ENCODE results near the gene TMEM145. TPM values are rescaled to one million over a fixed set of nuclear protein-coding genes. Genes with fewer than 3 reads are reported as not detected.

TMEM145 gene
- total RNA-seq, 1 experiment from 2014 or later = 3.0 TPM

DNA sequence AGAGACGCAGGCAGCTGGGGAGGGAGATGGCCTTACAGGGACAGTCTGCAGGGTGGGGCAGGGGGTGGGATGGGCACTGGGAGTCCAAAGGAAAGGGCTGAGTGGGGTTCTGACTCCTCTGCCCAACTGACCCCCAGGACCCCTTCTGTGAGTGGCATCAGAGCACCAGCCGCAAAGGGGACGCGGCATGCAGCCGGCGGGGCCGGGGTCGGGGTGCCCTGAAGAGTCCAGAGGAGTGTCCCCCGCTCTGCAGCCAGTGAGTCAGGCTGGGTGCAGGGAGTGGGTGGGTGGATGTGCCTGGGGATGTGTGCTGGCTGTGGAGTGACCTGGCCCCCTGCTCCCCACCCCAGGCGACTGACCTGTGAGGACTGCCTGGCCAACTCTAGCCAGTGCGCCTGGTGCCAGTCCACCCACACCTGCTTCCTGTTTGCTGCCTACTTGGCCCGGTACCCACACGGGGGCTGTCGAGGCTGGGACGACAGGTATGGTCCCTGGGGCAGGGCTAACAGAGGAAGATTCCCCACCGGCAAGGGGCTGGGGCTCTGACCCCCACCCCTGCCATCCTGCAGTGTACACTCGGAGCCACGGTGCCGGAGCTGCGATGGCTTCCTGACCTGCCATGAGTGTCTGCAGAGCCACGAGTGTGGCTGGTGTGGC is 38.1 kb downstream of the TMEM145 start:
- ATAC-seq (no peak), DNase-seq (ENCODE audit: low read depth, low spot score) (no peak)
- Histone ChIP-seq H3K36me3 (ENCODE audit: control insufficient read depth, insufficient read depth, low read length) (no peaks in the 10 kb centered on the region), H3K4me3 (ENCODE audit: low read depth in 2 of 2, low read length in 2 of 2) (no peak overlapping the region), H3K27ac (ENCODE audit: low read length) (no peak overlapping the region), H3K4me1 (ENCODE audit: control insufficient read depth, insufficient read depth, low read length) (no peaks in the 10 kb centered on the region), H3K9me3 (ENCODE audit: control insufficient read depth, insufficient read depth, low read depth, low read length) (no peaks in the 10 kb centered on the region), H3K27me3 (ENCODE audit: control insufficient read depth, insufficient read depth, low read length) (no peaks in the 10 kb centered on the region)
- CTCF ChIA-PET = no interaction called here
- TF ChIP-seq CTCF (IDR thresholded peaks at IDR 0.05) = no peak
- no peak for TF ChIP-seq SIN3A (IDR thresholded peaks at IDR 0.05; ENCODE audit: borderline replicate concordance, insufficient read depth, low read depth, low read length)
- no peak for TF ChIP-seq TCF7L2 (IDR thresholded peaks at IDR 0.05; ENCODE audit: low read depth, low read length)
- TF ChIP-seq, protein P1, sequence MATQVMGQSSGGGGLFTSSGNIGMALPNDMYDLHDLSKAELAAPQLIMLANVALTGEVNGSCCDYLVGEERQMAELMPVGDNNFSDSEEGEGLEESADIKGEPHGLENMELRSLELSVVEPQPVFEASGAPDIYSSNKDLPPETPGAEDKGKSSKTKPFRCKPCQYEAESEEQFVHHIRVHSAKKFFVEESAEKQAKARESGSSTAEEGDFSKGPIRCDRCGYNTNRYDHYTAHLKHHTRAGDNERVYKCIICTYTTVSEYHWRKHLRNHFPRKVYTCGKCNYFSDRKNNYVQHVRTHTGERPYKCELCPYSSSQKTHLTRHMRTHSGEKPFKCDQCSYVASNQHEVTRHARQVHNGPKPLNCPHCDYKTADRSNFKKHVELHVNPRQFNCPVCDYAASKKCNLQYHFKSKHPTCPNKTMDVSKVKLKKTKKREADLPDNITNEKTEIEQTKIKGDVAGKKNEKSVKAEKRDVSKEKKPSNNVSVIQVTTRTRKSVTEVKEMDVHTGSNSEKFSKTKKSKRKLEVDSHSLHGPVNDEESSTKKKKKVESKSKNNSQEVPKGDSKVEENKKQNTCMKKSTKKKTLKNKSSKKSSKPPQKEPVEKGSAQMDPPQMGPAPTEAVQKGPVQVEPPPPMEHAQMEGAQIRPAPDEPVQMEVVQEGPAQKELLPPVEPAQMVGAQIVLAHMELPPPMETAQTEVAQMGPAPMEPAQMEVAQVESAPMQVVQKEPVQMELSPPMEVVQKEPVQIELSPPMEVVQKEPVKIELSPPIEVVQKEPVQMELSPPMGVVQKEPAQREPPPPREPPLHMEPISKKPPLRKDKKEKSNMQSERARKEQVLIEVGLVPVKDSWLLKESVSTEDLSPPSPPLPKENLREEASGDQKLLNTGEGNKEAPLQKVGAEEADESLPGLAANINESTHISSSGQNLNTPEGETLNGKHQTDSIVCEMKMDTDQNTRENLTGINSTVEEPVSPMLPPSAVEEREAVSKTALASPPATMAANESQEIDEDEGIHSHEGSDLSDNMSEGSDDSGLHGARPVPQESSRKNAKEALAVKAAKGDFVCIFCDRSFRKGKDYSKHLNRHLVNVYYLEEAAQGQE (IDR thresholded peaks at IDR 0.05; ENCODE audit: insufficient read depth in 1 of 2, low read depth in 2 of 2, low read length in 1 of 2) = no peak
- no peak for TF ChIP-seq POLR2AphosphoS5 (IDR thresholded peaks at IDR 0.05; ENCODE audit: low read depth, low read length)
- POLR2A ChIA-PET = no interaction called here
- intact Hi-C loops (cut with micrococcal nuclease; ENCODE audit: unreplicated experiment) = no loop called here
- BruUV-seq (replicated peaks) = no TSS peak
- in situ Hi-C loops (cut with HindIII; ENCODE audit: low pct_unique_long_range_greater_than_20kb, low sequenced_read_pairs) = no loop called here

DNA sequence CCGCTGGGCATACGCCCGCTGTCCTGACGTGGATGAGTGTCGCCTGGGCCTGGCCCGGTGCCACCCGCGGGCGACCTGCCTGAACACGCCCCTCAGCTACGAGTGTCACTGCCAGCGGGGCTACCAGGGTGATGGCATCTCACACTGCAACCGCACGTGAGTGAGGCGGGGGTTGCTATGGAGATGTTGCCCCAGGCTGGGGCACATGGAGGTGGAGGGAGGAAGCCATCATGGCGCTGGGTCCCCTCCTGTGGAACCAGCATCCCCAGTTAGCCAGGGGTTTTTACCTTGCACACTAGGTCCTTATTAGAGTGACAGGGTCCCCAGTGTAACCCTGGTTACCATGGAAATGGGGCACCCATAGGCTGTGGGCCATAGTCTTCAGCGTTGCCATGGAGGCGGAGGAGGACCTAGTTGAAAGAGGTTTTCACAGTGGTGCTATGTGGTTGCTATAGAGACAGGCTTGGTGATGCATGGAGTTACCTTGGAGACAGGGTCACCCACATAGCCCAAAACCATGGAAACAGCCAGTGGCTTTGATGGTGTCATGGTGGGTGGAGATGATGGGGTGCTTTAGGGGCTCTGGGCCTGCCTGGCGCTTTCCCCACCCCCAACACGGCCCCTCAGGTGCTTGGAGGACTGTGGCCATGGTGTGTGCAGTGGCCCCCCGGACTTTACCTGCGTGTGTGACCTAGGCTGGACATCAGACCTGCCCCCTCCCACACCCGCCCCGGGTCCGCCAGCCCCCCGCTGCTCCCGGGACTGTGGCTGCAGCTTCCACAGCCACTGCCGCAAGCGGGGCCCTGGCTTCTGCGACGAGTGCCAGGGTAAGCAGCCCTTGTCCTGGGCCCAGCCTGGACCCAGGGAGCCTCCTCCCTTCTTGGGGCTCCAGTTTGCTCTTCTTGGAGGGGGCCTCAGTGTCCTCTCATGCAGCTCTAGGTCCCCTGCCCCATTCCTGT is 39.5 kb downstream of the TMEM145 start:
- Histone ChIP-seq H3K4me1 (ENCODE audit: control insufficient read depth, insufficient read depth, low read length) (no peaks in the 10 kb centered on the region), H3K4me3 (ENCODE audit: low read depth in 2 of 2, low read length in 2 of 2) (no peak overlapping the region), H3K27ac (ENCODE audit: low read length) (no peak overlapping the region), H3K9me3 (ENCODE audit: control insufficient read depth, insufficient read depth, low read depth, low read length) (no peaks in the 10 kb centered on the region), H3K36me3 (ENCODE audit: control insufficient read depth, insufficient read depth, low read length) (no peaks in the 10 kb centered on the region), H3K27me3 (ENCODE audit: control insufficient read depth, insufficient read depth, low read length) (no peaks in the 10 kb centered on the region)
- BruUV-seq (replicated peaks) = no TSS peak
- CTCF ChIA-PET = no interaction called here
- in situ Hi-C loops (cut with HindIII; ENCODE audit: low pct_unique_long_range_greater_than_20kb, low sequenced_read_pairs) (no loop called here), intact Hi-C loops (cut with micrococcal nuclease; ENCODE audit: unreplicated experiment) (no loop called here)
- DNase-seq (ENCODE audit: low read depth, low spot score) = no peak
- TF ChIP-seq TCF7L2 (IDR thresholded peaks at IDR 0.05; ENCODE audit: low read depth, low read length) (no peak), SIN3A (IDR thresholded peaks at IDR 0.05; ENCODE audit: borderline replicate concordance, insufficient read depth, low read depth, low read length) (no peak), CTCF (IDR thresholded peaks at IDR 0.05) (no peak), POLR2AphosphoS5 (IDR thresholded peaks at IDR 0.05; ENCODE audit: low read depth, low read length) (no peak)
- TF ChIP-seq, protein P1 (IDR thresholded peaks at IDR 0.05; ENCODE audit: insufficient read depth in 1 of 2, low read depth in 2 of 2, low read length in 1 of 2) = no peak
- POLR2A ChIA-PET = no interaction called here
- no peak for ATAC-seq

All from Panc1 (cell line).